ENCODE measurements around the gene XYLT1. TPM values are rescaled to one million over a fixed set of nuclear protein-coding genes. Genes with fewer than 3 reads are reported as not detected.

XYLT1 gene
- total RNA-seq, 2 donors from 2014 or later, result 15.0 to 18.3 TPM

DNA sequence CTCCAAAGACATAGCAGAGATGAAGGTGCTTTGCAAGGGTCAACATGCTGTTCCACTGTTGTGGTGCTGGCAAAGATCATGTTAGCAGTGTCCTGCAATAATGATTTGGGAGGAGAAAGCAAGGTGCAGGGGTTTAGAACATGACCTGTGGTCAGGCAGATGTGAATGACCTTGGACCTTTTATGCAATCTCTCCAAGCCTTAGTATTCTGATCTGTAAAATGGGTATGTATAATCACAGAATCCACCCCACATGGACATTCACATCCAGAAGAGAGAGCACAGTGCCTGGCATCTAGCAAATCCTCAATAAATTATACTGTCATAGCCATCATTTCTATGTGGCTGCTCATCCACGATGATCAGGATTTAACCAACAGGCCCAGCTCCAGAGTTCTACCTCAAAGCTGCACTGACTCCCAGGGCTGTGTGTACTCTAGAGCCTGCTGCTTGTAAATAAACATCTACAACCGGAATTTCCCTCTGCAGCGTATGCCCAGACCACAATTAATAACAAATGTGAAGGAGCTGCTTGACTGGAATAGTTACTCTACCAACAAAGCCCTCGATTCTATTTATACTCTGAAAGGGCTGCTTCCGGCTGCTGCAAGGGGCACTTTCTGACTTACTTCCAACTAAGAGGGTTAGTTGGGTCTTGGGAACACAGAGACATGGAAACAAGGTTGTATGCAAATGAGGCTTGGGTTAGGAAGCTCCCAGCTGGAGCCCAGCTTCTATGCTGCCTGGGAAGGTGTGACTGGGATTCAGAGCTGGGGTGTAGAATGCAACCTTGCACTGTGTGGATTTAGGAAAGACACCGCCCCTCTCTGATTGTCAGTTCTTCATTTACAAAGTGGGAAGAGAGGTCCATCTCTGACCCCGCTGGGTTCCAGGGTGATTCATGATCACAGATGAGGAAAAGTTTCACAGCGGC is 265.2 kb downstream of the XYLT1 start:
- no peak overlapping the region for H3K27ac ChIP-seq

DNA sequence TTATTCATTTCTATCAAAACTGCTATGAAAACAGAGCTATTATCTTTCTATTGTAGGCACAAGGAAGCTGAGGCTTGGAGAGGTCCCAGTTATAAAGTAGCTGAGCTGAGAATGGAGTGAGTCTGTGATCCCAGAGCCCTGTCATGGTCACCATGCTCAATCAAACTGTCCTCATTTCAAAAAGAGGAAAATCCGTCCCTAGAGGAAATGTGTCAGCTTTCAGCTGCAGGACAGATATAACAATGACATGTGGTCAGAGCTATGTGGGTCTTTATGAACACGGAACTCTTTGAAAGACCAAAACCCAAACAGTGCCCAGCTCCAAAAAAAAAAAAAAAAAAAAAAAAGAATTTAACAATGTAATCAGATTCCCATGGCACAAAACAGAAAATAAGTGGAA is 266.1 kb downstream of the XYLT1 start:
- no peaks in the 10 kb centered on the region for H3K36me3 ChIP-seq
- H3K4me3 ChIP-seq, result no peak overlapping the region
- no peak overlapping the region for H3K27ac ChIP-seq
- no peak overlapping the region for H3K9ac ChIP-seq (ENCODE audit: low read depth in 2 of 2, low read length in 2 of 2)
- intact Hi-C loops (cut with DNase I), result no loop called here
- DNase-seq, result no peak
- TF ChIP-seq, protein P1, sequence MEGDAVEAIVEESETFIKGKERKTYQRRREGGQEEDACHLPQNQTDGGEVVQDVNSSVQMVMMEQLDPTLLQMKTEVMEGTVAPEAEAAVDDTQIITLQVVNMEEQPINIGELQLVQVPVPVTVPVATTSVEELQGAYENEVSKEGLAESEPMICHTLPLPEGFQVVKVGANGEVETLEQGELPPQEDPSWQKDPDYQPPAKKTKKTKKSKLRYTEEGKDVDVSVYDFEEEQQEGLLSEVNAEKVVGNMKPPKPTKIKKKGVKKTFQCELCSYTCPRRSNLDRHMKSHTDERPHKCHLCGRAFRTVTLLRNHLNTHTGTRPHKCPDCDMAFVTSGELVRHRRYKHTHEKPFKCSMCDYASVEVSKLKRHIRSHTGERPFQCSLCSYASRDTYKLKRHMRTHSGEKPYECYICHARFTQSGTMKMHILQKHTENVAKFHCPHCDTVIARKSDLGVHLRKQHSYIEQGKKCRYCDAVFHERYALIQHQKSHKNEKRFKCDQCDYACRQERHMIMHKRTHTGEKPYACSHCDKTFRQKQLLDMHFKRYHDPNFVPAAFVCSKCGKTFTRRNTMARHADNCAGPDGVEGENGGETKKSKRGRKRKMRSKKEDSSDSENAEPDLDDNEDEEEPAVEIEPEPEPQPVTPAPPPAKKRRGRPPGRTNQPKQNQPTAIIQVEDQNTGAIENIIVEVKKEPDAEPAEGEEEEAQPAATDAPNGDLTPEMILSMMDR (IDR thresholded peaks at IDR 0.05), result no peak
- no peaks in the 10 kb centered on the region for H3K4me1 ChIP-seq
- no peaks in the 10 kb centered on the region for H3K27me3 ChIP-seq
- H3K9me3 ChIP-seq, result no peaks in the 10 kb centered on the region

More for the DNA sequence above, 265.2 kb downstream of the XYLT1 start:
- H3K36me3 ChIP-seq, result no peaks in the 10 kb centered on the region
- TF ChIP-seq, protein P1 (IDR thresholded peaks at IDR 0.05), result no peak
- no peak overlapping the region for H3K4me3 ChIP-seq
- H3K9ac ChIP-seq (ENCODE audit: low read depth in 2 of 2, low read length in 2 of 2), result no peak overlapping the region
- no peaks in the 10 kb centered on the region for H3K27me3 ChIP-seq
- DNase-seq, result no peak
- intact Hi-C loops (cut with DNase I), result no loop called here
- H3K9me3 ChIP-seq, result no peaks in the 10 kb centered on the region
- H3K4me1 ChIP-seq, result no peaks in the 10 kb centered on the region

DNA sequence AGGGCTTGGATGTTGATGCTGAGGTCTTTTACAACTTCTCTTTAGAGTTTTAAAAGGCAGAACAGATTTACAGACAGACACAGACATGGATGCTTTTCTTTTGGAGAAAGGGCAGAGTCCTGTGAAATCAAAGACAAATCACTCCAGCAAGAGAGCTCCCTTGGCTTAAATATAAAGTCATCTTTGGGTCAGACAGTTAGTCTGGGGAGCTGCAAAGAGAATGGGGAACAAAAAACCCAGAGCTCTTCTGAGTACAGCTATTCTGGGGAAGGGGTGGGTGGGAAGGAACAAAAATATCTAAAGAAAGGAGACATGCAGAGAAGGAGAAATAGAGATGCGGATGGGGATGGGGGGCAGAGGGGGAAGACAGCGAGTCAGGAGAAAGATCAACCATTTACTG is 266.6 kb downstream of the XYLT1 start:
- Histone ChIP-seq H3K27me3 (no peaks in the 10 kb centered on the region), H3K4me1 (no peaks in the 10 kb centered on the region), H3K4me3 (no peak overlapping the region), H3K9me3 (no peaks in the 10 kb centered on the region), H3K36me3 (no peaks in the 10 kb centered on the region), H3K9ac (ENCODE audit: low read depth in 2 of 2, low read length in 2 of 2) (no peak overlapping the region), H3K27ac (no peak overlapping the region)
- TF ChIP-seq, protein P1 (IDR thresholded peaks at IDR 0.05), result no peak
- DNase-seq, result no peak
- intact Hi-C loops (cut with DNase I), result no loop called here

DNA sequence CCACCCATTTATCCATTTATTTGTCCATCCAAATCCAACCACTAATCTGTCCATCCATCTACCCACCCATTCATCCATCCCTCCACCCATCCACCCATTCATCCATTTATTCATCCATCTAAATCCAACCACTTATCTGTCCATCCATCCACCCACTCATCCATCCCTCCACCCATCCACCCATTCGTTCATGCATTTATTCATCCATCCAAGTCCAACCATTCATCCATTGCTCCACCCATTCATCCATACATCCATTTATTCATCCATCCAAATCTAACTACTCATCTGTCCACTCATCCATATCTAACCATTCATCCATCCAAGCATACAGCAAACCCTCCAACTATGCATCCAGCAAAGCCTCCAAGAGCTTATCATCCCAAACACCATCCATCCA is 267.3 kb downstream of the XYLT1 start:
- H3K4me3 ChIP-seq, result no peak overlapping the region

DNA sequence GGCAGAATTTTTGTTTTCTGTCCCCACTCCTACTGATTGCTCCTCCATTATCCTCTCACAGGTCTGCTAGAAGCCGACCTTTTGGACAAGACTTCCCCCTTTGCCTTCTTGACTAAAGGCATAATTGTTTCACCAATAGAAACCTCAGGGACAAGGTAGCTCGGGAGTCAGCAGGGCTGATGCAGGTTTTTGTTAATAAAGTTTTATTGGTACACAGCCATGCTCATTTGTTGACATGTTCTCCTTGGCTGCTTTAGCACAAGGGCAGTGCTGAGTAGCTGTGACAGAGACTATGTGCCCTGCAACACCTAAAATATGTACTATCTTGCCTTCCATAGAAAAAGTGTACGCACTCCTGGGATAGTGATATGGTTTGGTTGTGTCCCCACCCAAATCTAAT is 271.6 kb downstream of the XYLT1 start:
- Histone ChIP-seq H3K9me3 (no peaks in the 10 kb centered on the region), H3K4me1 (no peaks in the 10 kb centered on the region), H3K9ac (ENCODE audit: low read depth in 2 of 2, low read length in 2 of 2) (no peak overlapping the region), H3K27ac (no peak overlapping the region), H3K27me3 (no peaks in the 10 kb centered on the region), H3K4me3 (no peak overlapping the region), H3K36me3 (peaks cover 6% of the 10 kb centered on the region)
- DNase-seq, result no peak
- TF ChIP-seq, protein P1 (IDR thresholded peaks at IDR 0.05), result no peak
- intact Hi-C loops (cut with DNase I), result loop anchor here (5.0 kb wide), 2 partner anchors 268 to 378 kb away; no protein-coding TSS in a partner anchor

More for the DNA sequence above, 267.3 kb downstream of the XYLT1 start:
- Histone ChIP-seq H3K27ac (no peak overlapping the region), H3K27me3 (no peaks in the 10 kb centered on the region), H3K4me1 (no peaks in the 10 kb centered on the region), H3K9ac (ENCODE audit: low read depth in 2 of 2, low read length in 2 of 2) (no peak overlapping the region), H3K36me3 (no peaks in the 10 kb centered on the region), H3K9me3 (no peaks in the 10 kb centered on the region)
- TF ChIP-seq, protein P1 (IDR thresholded peaks at IDR 0.05), result no peak
- intact Hi-C loops (cut with DNase I), result no loop called here
- DNase-seq, result no peak
